Measurements from ENCODE around the gene LRIT3.

Gene LRIT3

DNA sequence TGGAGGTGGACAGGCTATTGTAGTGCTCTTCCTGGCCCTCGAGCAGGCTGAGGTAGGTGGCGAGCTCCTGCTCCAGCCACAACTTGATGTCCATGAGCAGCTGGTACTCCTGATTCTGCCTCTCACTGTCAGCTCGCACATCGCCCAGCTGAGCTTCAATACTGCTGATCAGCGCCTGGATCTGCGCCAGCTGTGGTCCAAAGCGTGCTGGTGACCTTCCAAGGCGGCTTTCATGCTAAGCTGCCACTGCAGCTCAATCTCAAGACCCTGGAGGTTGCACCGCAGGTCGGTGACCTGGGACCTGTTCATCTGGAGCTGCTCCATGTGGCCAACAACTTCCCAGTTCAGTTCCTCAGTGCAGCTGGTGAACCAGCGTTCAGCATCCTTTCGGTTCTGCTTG is 31.2 kb downstream of the LRIT3 start:
- no peak for DNase-seq (ENCODE audit: extremely low read depth, low read depth)
- TF ChIP-seq, protein P1, sequence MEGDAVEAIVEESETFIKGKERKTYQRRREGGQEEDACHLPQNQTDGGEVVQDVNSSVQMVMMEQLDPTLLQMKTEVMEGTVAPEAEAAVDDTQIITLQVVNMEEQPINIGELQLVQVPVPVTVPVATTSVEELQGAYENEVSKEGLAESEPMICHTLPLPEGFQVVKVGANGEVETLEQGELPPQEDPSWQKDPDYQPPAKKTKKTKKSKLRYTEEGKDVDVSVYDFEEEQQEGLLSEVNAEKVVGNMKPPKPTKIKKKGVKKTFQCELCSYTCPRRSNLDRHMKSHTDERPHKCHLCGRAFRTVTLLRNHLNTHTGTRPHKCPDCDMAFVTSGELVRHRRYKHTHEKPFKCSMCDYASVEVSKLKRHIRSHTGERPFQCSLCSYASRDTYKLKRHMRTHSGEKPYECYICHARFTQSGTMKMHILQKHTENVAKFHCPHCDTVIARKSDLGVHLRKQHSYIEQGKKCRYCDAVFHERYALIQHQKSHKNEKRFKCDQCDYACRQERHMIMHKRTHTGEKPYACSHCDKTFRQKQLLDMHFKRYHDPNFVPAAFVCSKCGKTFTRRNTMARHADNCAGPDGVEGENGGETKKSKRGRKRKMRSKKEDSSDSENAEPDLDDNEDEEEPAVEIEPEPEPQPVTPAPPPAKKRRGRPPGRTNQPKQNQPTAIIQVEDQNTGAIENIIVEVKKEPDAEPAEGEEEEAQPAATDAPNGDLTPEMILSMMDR (IDR thresholded peaks at IDR 0.05; ENCODE audit: low read depth, low read length) = no peak

DNA sequence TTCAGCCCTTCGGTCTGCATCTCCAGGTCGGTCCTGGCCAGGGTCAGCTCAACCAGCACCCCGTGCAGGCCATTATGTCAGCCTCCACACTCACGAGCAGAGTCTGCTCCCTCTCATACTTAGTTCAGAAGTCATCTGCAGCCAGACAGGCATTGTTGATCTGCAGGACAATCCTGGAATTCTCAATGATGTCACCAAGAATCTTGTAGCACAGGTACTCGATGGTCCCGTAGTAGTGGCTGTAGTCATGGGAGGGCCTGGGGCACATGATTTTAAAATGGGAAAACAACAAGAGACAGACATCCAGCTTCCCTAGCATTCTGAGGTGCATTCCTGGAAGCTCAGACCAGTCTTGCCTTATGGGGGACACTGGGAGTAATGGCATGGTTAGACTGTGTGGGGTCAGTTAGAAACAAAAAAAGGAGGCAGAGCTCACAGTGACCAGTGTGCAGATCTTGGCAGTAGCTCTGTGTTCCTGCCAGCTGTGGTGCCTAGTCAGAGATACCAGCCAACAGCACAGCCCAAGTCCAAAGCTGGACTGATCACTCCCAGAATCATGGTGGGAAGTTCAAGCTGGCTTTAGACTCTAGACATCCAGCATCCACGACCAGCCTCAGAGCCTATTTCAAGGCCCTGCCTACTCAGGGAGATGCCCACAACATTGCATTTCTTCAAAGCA is 31.9 kb downstream of the LRIT3 start:
- DNase-seq (ENCODE audit: extremely low read depth, low read depth) = no peak
- TF ChIP-seq, protein P1 (IDR thresholded peaks at IDR 0.05; ENCODE audit: low read depth, low read length) = no peak

DNA sequence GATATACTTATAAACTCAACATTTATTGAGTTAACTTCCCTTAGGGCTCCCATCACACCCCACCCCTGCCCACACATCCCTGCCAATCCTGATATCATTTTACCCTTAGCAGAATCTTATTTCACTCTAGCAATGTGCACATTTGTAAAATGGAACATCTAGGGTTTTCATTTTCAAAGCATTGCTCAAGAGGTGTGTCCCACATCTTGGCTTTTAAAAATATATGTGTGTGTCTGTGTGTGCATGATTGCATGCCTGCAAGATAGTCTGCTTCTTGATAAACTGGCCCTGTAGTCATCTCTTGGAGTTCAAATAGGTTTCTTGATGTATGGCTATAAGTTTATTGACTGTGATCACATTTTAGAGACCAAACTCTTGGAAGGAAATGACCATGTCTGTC is 38.4 kb downstream of the LRIT3 start:
- TF ChIP-seq, protein P1 (IDR thresholded peaks at IDR 0.05; ENCODE audit: low read depth, low read length) = no peak
- DNase-seq (ENCODE audit: extremely low read depth, low read depth) = no peak

DNA sequence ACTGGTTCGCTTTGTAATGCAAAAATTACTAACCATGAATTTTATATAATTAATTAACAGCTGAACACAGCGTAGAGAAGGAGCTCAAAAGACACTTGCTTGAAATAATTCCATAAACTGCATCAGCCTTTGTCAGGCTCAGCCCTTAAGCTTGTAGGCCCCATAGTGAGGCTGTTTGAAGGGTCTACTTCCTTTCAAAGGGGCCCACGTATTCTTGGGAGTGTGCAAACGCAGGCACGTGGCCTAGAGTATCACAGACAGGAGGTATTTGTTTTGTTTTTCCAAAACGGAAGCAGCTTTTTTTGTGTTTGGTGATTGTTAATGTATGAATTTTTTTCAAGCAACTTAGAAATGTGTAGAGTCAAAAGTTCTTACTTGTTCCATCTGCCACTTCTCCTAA is 39.2 kb downstream of the LRIT3 start:
- TF ChIP-seq, protein P1 (IDR thresholded peaks at IDR 0.05; ENCODE audit: low read depth, low read length) = no peak
- DNase-seq (ENCODE audit: extremely low read depth, low read depth) = no peak

DNA sequence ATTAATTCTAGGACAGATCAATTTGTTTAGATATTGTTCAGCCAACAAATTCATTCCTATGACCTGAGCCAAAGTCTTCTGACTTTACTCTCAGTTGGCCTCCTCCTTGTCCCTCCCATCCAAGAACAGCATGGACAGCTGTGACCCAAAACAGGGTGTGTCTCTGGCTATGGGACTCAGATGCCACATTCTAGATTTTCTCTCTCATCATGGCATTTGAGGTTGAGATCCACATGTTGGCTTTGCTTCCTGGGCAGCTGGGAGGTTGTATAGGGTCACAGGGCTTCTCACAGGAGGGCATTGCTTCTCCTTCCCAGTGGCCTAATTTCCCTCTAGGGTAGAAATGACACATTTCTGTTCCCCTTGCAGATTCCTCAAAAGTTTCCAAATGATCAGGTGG is 42.2 kb downstream of the LRIT3 start:
- no peak for DNase-seq (ENCODE audit: extremely low read depth, low read depth)
- TF ChIP-seq, protein P1 (IDR thresholded peaks at IDR 0.05; ENCODE audit: low read depth, low read length) = no peak

DNA sequence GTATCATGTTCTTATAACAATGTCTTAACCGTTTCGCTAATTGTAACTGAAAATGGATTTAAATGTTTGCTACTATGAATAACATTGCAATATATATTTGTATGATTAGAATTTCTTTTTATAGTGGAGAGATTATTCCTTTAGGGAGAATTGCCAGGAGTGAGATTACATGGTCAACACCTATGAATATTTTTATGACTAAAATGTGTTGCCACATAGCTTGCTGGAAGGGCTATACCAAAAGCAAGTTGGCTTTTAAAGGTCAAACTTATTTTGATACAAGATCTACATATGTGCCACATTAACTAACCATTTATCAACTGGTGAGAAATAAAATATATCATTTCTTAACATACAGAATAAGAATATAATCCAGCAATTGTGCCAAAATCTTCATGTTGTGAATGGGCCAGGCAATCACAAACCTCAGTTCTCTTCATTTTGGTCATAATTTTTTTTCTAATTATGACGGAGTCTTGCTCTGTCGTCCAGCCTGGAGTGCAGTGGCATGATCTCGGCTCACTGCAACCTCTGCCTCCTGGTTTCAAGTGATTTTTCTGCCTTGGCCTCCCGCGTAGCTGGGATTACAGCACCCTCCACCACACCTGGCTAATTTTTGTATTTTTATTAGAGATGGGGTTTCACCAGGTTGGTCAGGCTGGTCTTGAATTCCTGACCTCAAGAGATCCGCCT is 54.8 kb downstream of the LRIT3 start:
- DNase-seq (ENCODE audit: extremely low read depth, low read depth) = no peak
- TF ChIP-seq, protein P1 (IDR thresholded peaks at IDR 0.05; ENCODE audit: low read depth, low read length) = no peak

DNA sequence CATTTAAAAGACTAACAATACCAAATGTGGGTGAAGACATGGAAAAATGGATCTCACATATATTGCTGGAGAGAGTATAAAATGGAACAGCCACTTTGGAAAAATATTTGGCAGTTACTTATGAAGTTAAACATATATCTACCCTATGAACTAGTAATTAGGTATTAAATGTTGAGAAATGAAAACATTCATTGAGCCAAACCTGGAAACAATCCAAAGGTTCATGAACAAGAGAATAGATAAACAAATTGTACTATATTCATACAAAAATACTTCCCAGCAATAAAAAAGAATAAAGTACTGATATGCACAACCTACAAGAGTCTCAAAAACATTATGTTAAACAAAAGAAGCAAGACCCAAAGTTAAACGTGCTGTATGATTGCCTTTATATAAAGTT is 60.8 kb downstream of the LRIT3 start:
- no peak for DNase-seq (ENCODE audit: extremely low read depth, low read depth)
- TF ChIP-seq, protein P1 (IDR thresholded peaks at IDR 0.05; ENCODE audit: low read depth, low read length) = no peak

All from AG09319 (cell line).